Measurements from ENCODE around the gene CAPN15.

DNA sequence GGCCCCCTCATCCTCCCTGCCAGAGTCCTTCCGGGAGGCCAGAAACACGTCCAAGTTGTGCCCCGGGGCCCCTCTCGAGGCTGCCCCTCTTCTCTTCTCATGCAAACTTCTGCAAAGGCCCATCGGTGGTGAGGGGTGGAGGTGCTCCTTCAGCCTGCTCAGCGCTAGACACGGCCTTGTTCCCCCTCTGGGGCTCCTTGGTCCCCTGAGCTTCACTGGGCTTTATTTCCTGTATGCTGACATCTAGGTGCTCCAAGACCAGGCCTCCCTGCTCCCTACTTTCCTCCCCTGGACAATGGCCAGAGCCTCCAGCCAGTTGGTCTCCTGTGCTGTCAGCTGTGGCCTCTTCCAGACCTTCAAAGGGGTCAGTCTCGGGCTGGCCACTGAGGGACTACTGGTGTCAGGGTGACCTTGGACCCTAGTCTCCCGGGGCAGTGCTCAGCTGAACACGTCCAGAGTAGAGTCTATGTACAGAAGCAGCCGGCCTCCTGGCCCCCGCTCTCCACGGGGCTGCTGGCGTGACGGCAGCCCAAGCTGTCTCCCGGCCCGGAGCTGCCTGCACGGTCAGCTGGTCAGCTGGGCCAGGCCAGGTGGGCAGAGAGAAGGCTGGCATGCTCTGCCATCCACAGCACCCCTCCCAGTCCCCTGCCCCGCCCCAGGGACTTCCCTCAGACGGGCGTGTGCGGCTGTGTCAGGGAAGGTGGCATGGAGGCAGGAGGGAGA is 30.9 kb downstream of the CAPN15 start:
- TF ChIP-seq, protein P1, sequence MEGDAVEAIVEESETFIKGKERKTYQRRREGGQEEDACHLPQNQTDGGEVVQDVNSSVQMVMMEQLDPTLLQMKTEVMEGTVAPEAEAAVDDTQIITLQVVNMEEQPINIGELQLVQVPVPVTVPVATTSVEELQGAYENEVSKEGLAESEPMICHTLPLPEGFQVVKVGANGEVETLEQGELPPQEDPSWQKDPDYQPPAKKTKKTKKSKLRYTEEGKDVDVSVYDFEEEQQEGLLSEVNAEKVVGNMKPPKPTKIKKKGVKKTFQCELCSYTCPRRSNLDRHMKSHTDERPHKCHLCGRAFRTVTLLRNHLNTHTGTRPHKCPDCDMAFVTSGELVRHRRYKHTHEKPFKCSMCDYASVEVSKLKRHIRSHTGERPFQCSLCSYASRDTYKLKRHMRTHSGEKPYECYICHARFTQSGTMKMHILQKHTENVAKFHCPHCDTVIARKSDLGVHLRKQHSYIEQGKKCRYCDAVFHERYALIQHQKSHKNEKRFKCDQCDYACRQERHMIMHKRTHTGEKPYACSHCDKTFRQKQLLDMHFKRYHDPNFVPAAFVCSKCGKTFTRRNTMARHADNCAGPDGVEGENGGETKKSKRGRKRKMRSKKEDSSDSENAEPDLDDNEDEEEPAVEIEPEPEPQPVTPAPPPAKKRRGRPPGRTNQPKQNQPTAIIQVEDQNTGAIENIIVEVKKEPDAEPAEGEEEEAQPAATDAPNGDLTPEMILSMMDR (conservative IDR thresholded peaks at IDR 0.05; ENCODE audit: low read depth, low read length) = no peak
- TF ChIP-seq POLR2A (IDR thresholded peaks at IDR 0.05; ENCODE audit: low read depth, low read length) (no peak), RAD21 (IDR thresholded peaks at IDR 0.05; ENCODE audit: low read length) (no peak)

Data from IMR-90 (cell line).